ENCODE measurements around the gene LENEP. TPM values are rescaled to one million over a fixed set of nuclear protein-coding genes. Genes with fewer than 3 reads are reported as not detected.

LENEP gene
- total RNA-seq, 1 donor from 2014 or later: not detected

DNA sequence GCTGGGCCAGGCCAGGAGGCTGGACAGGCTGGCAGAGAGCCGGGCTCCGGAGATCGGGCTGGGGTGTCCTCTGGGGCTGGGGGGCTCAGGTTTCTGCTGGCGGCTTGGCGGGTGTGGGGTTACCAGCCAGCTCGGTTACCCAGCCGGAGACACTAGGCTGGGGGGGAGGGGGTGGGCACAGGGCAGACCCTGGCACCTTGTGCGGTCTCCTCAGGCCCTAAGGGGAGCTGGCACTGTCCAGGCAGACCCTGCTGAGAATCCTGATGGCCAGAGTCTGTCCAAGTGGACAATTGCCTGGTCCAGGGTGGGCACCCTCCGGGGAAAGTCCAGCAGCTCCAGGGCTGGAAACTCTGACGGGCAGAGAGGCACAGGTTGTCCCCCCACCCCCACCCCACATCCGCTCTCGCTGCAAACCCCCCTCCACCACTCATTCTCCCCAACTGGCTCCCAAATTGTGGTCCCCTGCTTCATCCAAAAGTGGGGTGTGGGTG is 15.9 kb downstream of the LENEP start:
- DNase-seq (ENCODE audit: low spot score): no peak
- no peak for ATAC-seq

DNA sequence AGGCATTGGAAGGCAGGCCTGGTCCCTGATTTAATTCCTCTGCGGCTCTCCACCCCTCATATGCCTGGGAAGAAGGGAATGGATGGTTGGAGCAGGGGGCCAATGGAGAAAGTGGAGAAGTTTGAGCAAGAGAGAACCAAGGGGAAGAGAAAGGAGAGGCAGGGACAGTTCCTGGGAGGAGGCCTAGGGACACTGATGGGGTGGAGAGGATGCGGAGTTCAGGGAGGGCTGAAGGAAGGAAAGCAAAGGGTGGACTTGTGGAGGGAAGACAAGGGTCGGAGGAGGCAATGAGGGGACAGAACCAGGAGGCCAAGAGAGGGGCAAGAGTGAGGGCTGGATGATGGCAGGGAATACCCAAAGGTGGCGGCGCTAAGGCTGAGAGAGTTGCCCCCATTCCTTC is 16.4 kb downstream of the LENEP start:
- ATAC-seq (no peak), DNase-seq (ENCODE audit: low spot score) (no peak)

- DNase-seq (ENCODE audit: low spot score): no peak
These were observed 17.0 kb downstream of the LENEP start for GRCh38 chr1:155010211-155010918.

GRCh38 chr1:155011004-155011416 is 17.6 kb downstream of the LENEP start:
- ATAC-seq (no peak), DNase-seq (ENCODE audit: low spot score) (no peak)

More at GRCh38 chr1:155010211-155010918, 17.0 kb downstream of the LENEP start:
- no peak for ATAC-seq

GRCh38 chr1:155011437-155012025 is 18.1 kb downstream of the LENEP start:
- ATAC-seq (no peak), DNase-seq (ENCODE audit: low spot score) (no peak)

GRCh38 chr1:155012026-155012546 is 18.7 kb downstream of the LENEP start:
- DNase-seq (ENCODE audit: low spot score): peak; percentile 69
- ATAC-seq: peak; percentile 39

DNA sequence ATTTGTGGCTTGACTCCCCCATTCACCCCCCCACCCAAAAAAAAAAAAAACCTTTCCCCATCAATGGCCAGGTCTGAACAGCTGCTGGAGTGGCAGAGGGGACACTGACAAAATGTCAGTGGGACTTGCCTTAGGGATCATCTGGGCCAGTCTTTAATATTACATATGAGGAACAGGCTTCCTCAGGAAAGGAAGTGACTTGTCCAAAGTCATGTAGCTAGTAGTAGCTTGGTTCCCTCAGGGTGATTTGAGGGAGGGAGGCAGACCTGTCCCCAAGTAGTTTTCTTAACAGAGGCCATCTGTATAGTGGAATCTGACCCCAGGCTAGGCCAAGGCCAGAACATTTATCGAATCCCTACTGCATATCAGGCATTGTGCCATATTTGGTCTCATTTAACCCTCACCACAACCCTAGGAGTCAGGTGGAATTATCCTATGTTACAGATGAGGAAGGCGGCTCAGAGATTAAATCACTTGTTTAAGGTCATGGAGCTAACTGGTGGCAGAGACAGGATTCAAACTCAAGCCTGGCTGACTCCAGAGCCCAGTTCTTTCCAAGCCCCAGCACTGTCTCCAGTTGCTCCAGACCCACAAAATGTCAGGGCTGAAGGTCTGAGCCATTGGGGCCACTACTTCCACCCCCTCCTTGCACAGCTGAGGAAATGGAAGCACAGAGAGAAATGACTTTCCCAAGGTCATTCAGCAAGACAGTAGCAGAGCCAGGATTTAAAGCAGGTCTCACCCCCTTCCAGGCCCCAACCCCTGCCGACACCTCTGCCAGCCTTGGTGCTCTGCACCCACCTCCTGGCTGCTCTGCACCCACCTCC is 19.6 kb downstream of the LENEP start:
- DNase-seq (ENCODE audit: low spot score) (no peak), ATAC-seq (no peak)

DNA sequence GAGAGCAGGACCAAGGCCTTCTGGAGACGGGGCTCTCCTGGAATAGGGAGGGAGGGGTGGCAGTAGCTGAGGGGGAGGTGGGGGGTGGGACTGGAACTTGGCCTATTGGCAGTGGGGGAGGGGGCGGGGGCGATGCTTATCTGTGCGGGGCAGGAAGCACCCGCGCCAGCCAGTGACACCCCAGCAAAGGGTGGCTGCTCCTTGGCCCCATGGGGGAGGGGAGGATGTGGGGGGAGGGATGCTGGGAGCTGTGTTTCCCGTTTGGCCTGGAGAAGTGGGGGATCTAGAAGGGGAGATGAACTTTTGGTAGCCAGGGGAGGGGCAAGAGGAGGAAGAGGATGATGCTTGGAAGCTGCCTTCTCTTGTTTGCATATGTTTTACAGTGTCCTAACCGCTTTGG is 20.2 kb downstream of the LENEP start:
- ATAC-seq: no peak
- no peak for DNase-seq (ENCODE audit: low spot score)

- ATAC-seq: no peak
- no peak for DNase-seq (ENCODE audit: low spot score)
These were observed 21.5 kb downstream of the LENEP start for GRCh38 chr1:155014709-155015508.

GRCh38 chr1:155015527-155016230 is 22.3 kb downstream of the LENEP start:
- DNase-seq (ENCODE audit: low spot score): peak; percentile 55
- no peak for ATAC-seq

DNA sequence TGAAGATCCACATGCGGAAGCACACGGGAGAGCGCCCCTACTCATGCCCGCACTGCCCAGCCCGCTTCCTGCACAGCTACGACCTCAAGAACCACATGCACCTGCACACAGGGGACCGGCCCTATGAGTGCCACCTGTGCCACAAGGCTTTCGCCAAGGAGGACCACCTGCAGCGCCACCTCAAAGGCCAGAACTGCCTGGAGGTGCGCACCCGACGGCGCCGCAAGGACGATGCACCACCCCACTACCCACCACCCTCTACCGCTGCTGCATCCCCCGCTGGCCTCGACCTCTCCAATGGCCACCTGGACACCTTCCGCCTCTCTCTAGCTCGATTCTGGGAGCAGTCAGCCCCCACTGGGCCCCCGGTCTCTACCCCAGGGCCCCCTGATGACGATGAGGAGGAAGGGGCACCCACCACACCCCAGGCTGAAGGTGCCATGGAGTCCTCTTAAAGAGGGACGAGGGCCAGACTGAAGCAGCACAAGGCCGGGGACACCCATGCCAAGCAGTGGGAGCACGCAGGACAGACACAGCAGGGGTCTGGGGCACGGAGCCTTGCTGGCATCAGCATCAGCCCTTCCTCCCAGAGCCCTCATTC is 22.9 kb downstream of the LENEP start:
- ATAC-seq (no peak), DNase-seq (ENCODE audit: low spot score) (peak; percentile 55)

DNA sequence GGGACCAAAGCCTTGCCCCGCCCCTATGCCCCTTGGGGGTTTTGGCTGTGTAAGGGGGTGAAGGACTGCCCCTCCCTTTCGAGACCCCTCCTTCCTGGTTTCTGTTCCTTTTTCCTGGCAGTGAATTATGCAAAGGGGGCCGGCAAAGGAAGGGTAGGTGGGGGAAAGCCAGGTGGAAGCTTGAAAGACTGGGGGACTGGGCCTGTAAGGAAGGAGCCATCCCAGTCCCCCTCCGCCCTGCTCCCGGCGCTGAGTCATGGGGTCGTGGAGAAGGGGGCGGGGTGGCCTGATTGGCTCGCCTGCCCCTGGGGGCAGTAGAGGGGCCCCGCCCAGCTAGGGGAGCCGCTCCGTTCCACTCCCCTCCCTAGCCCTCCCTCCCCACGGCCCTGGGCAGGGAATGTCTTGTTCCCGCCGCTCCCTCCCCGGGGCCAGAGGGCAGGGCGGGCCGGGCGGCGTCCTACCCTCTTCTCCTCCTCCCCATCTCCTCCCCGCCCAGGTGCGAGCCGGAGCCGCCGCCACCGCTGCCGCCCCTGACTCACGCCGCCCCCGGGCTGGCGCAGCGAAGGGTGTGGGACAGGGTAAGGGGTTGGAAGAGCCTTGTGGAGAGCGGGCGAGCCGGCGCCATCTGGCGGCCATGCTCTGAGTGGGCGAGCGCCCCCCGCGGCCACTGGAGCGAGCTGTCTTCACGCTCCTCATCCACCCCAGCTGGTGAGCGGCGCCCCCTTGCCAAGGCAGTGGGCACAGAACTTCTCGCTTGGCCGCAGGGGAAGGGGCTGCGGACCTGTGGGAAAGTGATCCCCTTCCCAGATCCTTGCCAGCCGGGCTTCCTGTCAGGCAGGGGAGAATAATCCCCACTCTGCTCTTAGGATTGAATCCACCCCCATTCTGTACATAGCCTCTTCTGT is 23.9 kb downstream of the LENEP start:
- peak; percentile 86 for DNase-seq (ENCODE audit: low spot score)
- ATAC-seq: peak; percentile 82

- no peak for DNase-seq (ENCODE audit: low spot score)
- ATAC-seq: no peak
These were observed 24.5 kb downstream of the LENEP start for GRCh38 chr1:155017946-155018316.

DNA sequence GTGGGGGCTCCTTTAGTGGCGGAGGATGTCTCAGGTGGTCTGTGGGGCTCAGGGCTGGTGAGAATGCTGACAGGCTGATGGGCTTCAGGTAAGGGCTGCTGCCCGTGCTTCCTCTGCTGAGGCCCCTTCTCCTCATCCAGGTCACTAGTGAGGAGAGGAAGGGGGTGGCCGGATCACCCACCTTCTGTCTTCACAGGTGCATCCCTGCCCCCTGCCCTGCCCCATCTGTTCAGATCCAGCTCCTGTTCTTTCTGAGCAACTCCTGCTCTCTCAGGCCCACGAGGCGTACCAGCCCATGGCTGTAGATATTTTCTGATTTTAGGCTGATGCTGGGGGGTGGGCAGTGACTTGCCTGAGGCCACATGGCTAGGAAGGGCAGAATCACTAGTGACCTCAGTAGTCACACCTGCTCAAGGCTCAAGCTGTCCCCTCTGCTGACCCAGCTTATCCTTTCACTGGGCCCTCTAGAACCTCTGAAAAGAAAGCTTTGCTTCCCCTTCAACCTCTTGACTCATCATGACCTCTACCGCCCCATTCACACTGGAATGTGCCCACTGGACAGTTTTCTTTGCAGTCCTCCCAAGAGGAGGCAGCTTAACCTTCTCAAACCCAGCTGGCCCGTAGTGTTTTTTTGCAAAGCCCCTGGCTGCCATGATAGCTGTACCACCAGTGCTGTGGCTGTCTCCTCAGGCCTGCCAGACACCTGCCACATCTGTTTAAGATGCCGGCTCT is 25.4 kb downstream of the LENEP start:
- DNase-seq (ENCODE audit: low spot score) (no peak), ATAC-seq (no peak)

DNA sequence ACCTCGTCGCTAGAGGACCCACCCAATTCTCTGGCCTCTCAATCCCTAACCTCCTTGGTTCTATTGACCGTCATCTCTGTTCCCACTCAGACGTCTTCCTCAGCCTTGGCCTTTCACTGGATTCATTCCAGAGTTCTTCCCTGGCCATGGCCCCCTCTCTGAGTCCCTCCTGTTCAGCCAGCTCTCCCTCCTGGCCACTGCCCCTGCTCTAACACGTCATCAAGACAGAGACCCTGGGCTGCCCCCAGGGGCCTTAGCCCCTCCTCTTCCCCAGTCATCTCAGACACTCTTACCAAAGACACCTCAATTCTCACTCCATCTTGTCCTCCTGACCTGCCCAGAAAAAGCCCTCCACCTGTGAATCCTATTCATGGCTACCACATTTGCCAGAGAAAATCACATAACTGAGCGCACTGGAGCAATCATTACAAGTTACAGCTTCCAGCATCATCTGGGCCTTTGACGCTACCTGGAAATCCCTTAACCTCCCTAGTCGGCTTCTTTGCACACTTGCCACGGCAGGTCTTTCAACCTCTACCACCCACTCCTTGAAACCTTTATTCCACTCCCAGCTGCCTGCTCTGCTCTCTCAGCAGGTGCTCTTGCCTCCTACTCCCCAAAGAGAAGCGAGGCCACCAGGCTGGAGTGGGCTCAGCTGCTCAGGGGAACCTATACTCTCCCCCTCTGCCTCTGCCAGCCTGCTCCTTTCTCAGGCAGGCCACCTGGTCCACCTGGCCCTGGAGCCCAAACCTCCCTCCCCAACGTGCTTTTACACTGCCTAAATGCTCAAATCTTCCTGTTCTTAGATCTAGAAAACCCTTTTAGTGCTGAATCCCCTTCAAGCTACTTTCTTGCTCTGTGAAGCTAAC is 26.2 kb downstream of the LENEP start:
- DNase-seq (ENCODE audit: low spot score): no peak
- ATAC-seq: no peak

GRCh38 chr1:155022136-155022926 is 28.9 kb downstream of the LENEP start:
- no peak for ATAC-seq
- DNase-seq (ENCODE audit: low spot score): no peak

Data from left lobe of liver (tissue), 2 donors.